Vagina (tissue), 2 donors: ENCODE data around the gene EIF5AL1.

Experiments
- CTCF ChIP-seq, 3 experiments: fragments of 450-650 bp in 2 of 3; fragments of 200-600 bp in 1 of 3; sonication (generic) in 1 of 3; IDR thresholded peaks; one replicate each; pipeline ENCODE4 v1.5.1; 2017 to 2019; ENCODE audit warnings: antibody characterized with exemption in 3 of 3, mild to moderate bottlenecking in 2 of 3, moderate library complexity in 2 of 3
- POLR2A ChIP-seq, 2 donors: fragments of 450-650 bp; IDR thresholded peaks; one replicate each; pipeline ENCODE4 v1.6.1; 2017; ENCODE audit warnings: antibody characterized with exemption in 2 of 2, mild to moderate bottlenecking in 2 of 2, moderate library complexity in 2 of 2
- POLR2AphosphoS5 ChIP-seq, 2 donors: sonication (generic); formaldehyde crosslinking; IDR thresholded peaks; one replicate each; pipeline ENCODE4 v1.9.0; 2017; ENCODE audit warnings: antibody characterized with exemption in 2 of 2, mild to moderate bottlenecking in 2 of 2, low read depth in 1 of 2; ENCODE audit not compliant: insufficient read depth in 1 of 2

GRCh38 chr10:79542626-79543025 lies 30.3 kb downstream of the EIF5AL1 start:
- TF ChIP-seq CTCF (IDR thresholded peaks at IDR 0.05) (no peak), POLR2AphosphoS5 (IDR thresholded peaks at IDR 0.05; ENCODE audit: insufficient read depth in 1 of 2, low read depth in 1 of 2) (no peak), POLR2A (IDR thresholded peaks at IDR 0.05) (no peak)
